K562 (cell line): ENCODE results near the gene OTUD5. TPM values are rescaled to one million over a fixed set of nuclear protein-coding genes. Genes with fewer than 3 reads are reported as not detected.

Experiments used
- ASH1L ChIP-seq: fragments of 450-650 bp; IDR thresholded peaks from 2 replicates; pipeline ENCODE4 v1.6.1; 2018; ENCODE audit warnings: borderline replicate concordance, mild to moderate bottlenecking, low read depth; ENCODE audit not compliant: partially characterized antibody
- BACH1 ChIP-seq: fragments of 200-800 bp; sonication (Bioruptor generic); IDR thresholded peaks from 2 replicates; pipeline ENCODE4 v1.6.1; 2016; ENCODE audit warnings: missing genetic modification characterization, missing compliant biosample characterization
- CAMTA2 ChIP-seq: fragments of 250-450 bp; sonication (Bioruptor Pico); conservative IDR thresholded peaks from 2 replicates; pipeline ENCODE4 v1.5.1; 2022
- ELF2 ChIP-seq: fragments of 250-450 bp; sonication (Bioruptor Pico); IDR thresholded peaks from 2 replicates; pipeline ENCODE4 v1.5.0; 2021; ENCODE audit warnings: mild to moderate bottlenecking
- FOXA3 ChIP-seq, 2 experiments: fragments of 450-650 bp in 1 of 2; sonication (generic) in 1 of 2; formaldehyde crosslinking; IDR thresholded peaks in 1 of 2; conservative IDR thresholded peaks in 1 of 2; 2 replicates each; pipeline versions ENCODE4 v1.4.0 to v1.8.0; 2020 to 2022; ENCODE audit warnings: mild to moderate bottlenecking in 2 of 2, missing genetic modification reagents in 1 of 2
- HDAC3 ChIP-seq: fragments of 450-650 bp; IDR thresholded peaks from 2 replicates; pipeline ENCODE4 v1.6.1; 2018; ENCODE audit warnings: borderline replicate concordance, mild to moderate bottlenecking, moderate library complexity; ENCODE audit not compliant: partially characterized antibody
- HMG20A ChIP-seq: fragments of 450-650 bp; formaldehyde crosslinking; conservative IDR thresholded peaks from 2 replicates; pipeline ENCODE4 v1.4.0; 2020; ENCODE audit warnings: mild to moderate bottlenecking, mixed read lengths
- JUND ChIP-seq, 2 experiments: IDR thresholded peaks; 2 replicates in 1 of 2; 3 replicates in 1 of 2; pipeline ENCODE4 v1.6.1; 2011; ENCODE audit warnings: borderline replicate concordance in 2 of 2, low read depth in 2 of 2, low read length in 2 of 2, improper control_type of control experiment in 1 of 2, missing biosample characterization in 1 of 2, missing genetic modification characterization in 1 of 2, missing genetic modification reagents in 1 of 2
- POLR3A ChIP-seq: IDR thresholded peaks from 2 replicates; pipeline ENCODE4 v1.6.1; 2011; ENCODE audit warnings: borderline replicate concordance, mild to moderate bottlenecking, moderate library complexity; ENCODE audit not compliant: insufficient read length, insufficient read depth; ENCODE audit errors: extremely low read depth
- RCOR1 ChIP-seq, 2 experiments: IDR thresholded peaks; 2 replicates each; pipeline ENCODE4 v1.6.1; 2012; ENCODE audit warnings: low read depth in 2 of 2, low read length in 2 of 2, borderline replicate concordance in 1 of 2, improper control_type of control experiment in 1 of 2
- SMC3 ChIP-seq: conservative IDR thresholded peaks from 2 replicates; pipeline ENCODE4 v1.6.1; 2011; ENCODE audit warnings: low read depth, low read length, improper control_type of control experiment; ENCODE audit not compliant: insufficient read depth
- TAF1 ChIP-seq: IDR thresholded peaks from 2 replicates; pipeline ENCODE4 v1.6.1; 2011; ENCODE audit warnings: mild to moderate bottlenecking, low read length, moderate library complexity; ENCODE audit not compliant: insufficient read depth, control insufficient read depth, severe bottlenecking; ENCODE audit errors: extremely low read depth
- ZBTB17 ChIP-seq: fragments of 450-650 bp; formaldehyde crosslinking; IDR thresholded peaks from 2 replicates; pipeline ENCODE4 v1.4.0; 2020; ENCODE audit warnings: mild to moderate bottlenecking
- ZC3H11A ChIP-seq: IDR thresholded peaks from 2 replicates; pipeline ENCODE4 v1.6.1; 2012; ENCODE audit warnings: low read depth, low read length, improper control_type of control experiment
- ZC3H4 ChIP-seq: sonication (generic); formaldehyde crosslinking; IDR thresholded peaks from 2 replicates; pipeline ENCODE4 v1.9.0; 2021; ENCODE audit warnings: missing genetic modification reagents, borderline replicate concordance
- polyA plus RNA-seq, 8 experiments: library from polyadenylated mRNA; depleted of rRNA in 4 of 8; stranded (reverse) in 5 of 8; unstranded in 3 of 8; fragments of >200 nt; fragmentation: Nextera tagmentation in 2 of 8; fragmentation: Illumina TruSeq in 1 of 8; extraction: Ambion mirVana in 2 of 8; extraction: Trizol in 1 of 8; gene quantifications; 2 replicates each; pipeline versions ENCODE4 v1.2.1 to v1.2.3, GENCODE V29; 2011 to 2014; ENCODE audit warnings: inconsistent platforms in 1 of 8, missing spikeins in 1 of 8
- total RNA-seq, 7 experiments: library from RNA; depleted of rRNA in 6 of 7; stranded (reverse); fragments of >200 nt in 6 of 7; fragmentation: Illumina TruSeq in 2 of 7; extraction: Trizol in 2 of 7; gene quantifications; 2 replicates each; pipeline versions ENCODE4 v1.2.1 to v1.2.3, GENCODE V29; 2011 to 2021; ENCODE audit warnings: low replicate concordance in 1 of 7
- TF ChIP-seq, protein P1 (sequence below): sonication (generic); formaldehyde crosslinking; IDR thresholded peaks from 2 replicates; pipeline ENCODE4 v1.8.0; 2023; ENCODE audit warnings: mild to moderate bottlenecking, missing genetic modification reagents
- TF ChIP-seq, protein P2 (sequence below): fragments of 250-450 bp; sonication (Bioruptor Pico); IDR thresholded peaks from 2 replicates; pipeline ENCODE4 v1.4.0; 2020
- TF ChIP-seq, protein P3 (sequence below): sonication (generic); IDR thresholded peaks from 2 replicates; pipeline ENCODE4 v1.6.1; 2016
- TF ChIP-seq, protein P4 (sequence below): fragments of 450-650 bp; formaldehyde crosslinking; conservative IDR thresholded peaks from 2 replicates; pipeline ENCODE4 v1.4.0; 2022; ENCODE audit warnings: mild to moderate bottlenecking, missing genetic modification characterization
- TF ChIP-seq, protein P5 (sequence below): fragments of 250-450 bp; sonication (Bioruptor Pico); IDR thresholded peaks from 2 replicates; pipeline ENCODE4 v1.8.0; 2022; ENCODE audit warnings: moderate library complexity, mild to moderate bottlenecking, inconsistent platforms

OTUD5 gene
- total and polyA plus RNA-seq, 9 of the 15 experiments (the other 6 are each of a cell fraction or from before 2014, with no cell fraction given): 3.6 to 102 (median 59.0) TPM

DNA sequence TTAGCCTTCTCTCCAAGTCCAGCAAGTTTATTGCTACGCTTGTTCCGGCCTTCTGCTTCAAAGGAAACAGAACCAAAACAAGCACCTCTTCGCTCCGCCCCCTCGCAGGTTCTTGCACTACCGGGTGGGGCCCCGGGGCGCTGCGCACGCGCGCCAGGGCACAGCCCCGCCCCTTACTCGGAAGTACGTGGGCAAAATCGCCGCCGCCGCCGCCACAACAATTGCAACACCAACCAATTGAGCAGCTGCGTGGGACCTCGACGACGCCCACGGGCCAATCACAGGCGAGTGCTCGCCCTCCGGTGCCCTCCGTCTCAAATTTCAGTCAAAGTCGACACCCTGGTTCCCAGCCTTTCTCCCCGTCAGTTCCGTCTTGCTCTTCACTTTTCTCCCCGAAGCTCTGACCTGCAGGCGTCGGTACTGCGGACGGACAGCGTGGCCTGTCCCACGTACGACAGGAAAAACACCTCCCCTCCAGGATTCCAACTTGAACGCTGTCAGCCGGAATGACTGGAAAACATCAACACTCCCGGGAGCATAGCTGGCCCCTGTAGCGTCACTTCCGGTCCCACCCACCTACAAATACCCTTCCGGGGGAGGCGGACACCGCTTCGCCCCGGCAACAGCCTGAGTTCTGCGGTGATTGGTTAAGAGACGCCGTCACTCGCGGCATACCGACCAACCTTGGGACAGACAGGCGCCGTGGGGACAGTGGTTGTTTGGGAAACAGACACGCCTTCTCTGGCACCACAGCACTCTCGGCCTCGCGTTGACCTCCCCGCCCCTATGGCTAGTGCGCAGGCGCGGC is 624 bp upstream of the OTUD5 start (continued):
- TF ChIP-seq, protein P1, sequence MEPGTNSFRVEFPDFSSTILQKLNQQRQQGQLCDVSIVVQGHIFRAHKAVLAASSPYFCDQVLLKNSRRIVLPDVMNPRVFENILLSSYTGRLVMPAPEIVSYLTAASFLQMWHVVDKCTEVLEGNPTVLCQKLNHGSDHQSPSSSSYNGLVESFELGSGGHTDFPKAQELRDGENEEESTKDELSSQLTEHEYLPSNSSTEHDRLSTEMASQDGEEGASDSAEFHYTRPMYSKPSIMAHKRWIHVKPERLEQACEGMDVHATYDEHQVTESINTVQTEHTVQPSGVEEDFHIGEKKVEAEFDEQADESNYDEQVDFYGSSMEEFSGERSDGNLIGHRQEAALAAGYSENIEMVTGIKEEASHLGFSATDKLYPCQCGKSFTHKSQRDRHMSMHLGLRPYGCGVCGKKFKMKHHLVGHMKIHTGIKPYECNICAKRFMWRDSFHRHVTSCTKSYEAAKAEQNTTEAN (CRISPR knock-in tag): no peak
- TF ChIP-seq, protein P2, sequence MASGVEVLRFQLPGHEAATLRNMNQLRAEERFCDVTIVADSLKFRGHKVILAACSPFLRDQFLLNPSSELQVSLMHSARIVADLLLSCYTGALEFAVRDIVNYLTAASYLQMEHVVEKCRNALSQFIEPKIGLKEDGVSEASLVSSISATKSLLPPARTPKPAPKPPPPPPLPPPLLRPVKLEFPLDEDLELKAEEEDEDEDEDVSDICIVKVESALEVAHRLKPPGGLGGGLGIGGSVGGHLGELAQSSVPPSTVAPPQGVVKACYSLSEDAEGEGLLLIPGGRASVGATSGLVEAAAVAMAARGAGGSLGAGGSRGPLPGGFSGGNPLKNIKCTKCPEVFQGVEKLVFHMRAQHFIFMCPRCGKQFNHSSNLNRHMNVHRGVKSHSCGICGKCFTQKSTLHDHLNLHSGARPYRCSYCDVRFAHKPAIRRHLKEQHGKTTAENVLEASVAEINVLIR (CRISPR knock-in tag): peak; percentile 66
- TF ChIP-seq ELF2 (CRISPR knock-in tag) (0 out of 2 replicates have a peak, but pooled peaks have one; percentile 5), FOXA3 (CRISPR knock-in tag; conservative IDR thresholded peaks at IDR 0.05 in 1 of 2, IDR thresholded peaks at IDR 0.05 in 1 of 2) (no peak), POLR3A (no peak), HDAC3 (no peak), CAMTA2 (CRISPR knock-in tag) (no peak), BACH1 (tag) (no peak), ZC3H4 (CRISPR knock-in tag) (no peak), ZBTB17 (no peak), ZC3H11A (no peak), ASH1L (peak; percentile 65), SMC3 (no peak), RCOR1 (IDR thresholded peaks at IDR 0.05; ENCODE audit: borderline replicate concordance in 1 of 2, low read depth in 2 of 2, low read length in 2 of 2) (no peak), HMG20A (no peak), JUND (IDR thresholded peaks at IDR 0.05; ENCODE audit: borderline replicate concordance, low read depth, low read length) (peak; percentile 19; the same call in 1 of the 2 replicates), JUND (tag; IDR thresholded peaks at IDR 0.05; ENCODE audit: borderline replicate concordance, low read depth, low read length) (no peak), TAF1 (peak; percentile 63)
- TF ChIP-seq, protein P3, sequence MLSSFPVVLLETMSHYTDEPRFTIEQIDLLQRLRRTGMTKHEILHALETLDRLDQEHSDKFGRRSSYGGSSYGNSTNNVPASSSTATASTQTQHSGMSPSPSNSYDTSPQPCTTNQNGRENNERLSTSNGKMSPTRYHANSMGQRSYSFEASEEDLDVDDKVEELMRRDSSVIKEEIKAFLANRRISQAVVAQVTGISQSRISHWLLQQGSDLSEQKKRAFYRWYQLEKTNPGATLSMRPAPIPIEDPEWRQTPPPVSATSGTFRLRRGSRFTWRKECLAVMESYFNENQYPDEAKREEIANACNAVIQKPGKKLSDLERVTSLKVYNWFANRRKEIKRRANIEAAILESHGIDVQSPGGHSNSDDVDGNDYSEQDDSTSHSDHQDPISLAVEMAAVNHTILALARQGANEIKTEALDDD: no peak
- TF ChIP-seq, protein P4, sequence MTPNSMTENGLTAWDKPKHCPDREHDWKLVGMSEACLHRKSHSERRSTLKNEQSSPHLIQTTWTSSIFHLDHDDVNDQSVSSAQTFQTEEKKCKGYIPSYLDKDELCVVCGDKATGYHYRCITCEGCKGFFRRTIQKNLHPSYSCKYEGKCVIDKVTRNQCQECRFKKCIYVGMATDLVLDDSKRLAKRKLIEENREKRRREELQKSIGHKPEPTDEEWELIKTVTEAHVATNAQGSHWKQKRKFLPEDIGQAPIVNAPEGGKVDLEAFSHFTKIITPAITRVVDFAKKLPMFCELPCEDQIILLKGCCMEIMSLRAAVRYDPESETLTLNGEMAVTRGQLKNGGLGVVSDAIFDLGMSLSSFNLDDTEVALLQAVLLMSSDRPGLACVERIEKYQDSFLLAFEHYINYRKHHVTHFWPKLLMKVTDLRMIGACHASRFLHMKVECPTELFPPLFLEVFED (CRISPR knock-in tag): no peak
- TF ChIP-seq, protein P5, sequence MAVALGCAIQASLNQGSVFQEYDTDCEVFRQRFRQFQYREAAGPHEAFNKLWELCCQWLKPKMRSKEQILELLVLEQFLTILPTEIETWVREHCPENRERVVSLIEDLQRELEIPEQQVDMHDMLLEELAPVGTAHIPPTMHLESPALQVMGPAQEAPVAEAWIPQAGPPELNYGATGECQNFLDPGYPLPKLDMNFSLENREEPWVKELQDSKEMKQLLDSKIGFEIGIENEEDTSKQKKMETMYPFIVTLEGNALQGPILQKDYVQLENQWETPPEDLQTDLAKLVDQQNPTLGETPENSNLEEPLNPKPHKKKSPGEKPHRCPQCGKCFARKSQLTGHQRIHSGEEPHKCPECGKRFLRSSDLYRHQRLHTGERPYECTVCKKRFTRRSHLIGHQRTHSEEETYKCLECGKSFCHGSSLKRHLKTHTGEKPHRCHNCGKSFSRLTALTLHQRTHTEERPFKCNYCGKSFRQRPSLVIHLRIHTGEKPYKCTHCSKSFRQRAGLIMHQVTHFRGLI (CRISPR knock-in tag): no peak
